GM08714 (cell line): ENCODE measurements around the gene GALR3.
"Not testable (repeated sequence)": the region's sequence is repeated elsewhere in the genome, so short reads cannot be mapped to it uniquely, and the experiment has no call there.

Experiments used
- H3K4me3 ChIP-seq: fragments of 200-500 bp; sonication (Bioruptor generic); 2 replicates; pipeline ENCODE4 v1.5.1; 2014; ENCODE audit warnings: mild to moderate bottlenecking, low read length, inconsistent platforms
- ZNF274 ChIP-seq: IDR thresholded peaks from 2 replicates; pipeline ENCODE4 v1.6.1; 2012; ENCODE audit warnings: mild to moderate bottlenecking, low read depth, low read length

Gene GALR3

DNA sequence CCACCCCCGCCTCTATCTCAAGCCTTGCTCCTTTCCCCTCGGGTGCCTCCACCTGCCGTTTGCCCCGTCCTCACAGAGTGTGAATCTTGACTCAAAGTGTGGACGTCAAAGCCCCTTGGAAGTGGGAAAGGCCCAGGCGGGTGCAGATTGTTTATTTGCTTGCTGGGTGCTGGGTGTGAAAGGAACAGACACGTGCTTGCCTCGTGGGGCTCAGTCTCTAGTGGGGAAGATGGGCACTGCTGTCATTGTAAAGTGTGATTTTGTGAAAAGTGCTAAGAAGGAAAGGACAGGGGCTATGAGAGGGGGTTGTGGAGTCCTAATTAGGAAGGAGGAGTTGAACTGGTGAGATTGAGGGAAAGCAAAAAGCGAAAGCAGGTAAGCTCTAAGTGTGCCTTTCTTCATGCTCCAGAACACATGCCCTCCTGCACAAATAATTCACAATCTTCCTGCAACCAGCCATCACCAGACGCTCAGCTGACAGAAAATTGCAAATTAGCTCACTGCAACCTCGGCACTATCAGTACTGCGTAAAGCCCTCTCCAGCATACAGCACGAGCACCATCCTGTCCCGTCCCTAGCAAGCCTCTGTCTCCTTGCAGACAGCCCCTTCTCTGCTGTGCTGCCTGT is 25.2 kb upstream of the GALR3 start:
- no peak for TF ChIP-seq ZNF274
- no peak overlapping the region for H3K4me3 ChIP-seq

DNA sequence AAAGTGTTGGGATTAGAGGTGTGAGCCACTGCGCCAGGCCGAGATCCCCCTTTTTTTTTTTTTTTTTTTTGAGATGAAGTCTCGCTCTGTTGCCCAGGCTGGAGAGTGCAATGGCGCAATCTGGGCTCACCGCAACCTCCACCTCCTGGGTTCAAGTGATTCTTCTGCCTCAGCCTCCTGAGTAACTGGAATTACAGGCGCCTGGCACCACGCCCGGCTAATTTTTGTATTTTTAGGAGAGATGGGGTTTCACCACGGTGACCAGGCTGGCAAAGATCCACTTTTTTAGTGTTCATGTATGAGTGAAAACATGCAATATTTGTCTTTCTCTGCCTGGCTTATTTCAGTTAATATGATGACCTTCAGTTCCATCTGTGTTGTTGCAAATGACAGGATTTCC is 23.2 kb upstream of the GALR3 start:
- H3K4me3 ChIP-seq = not testable (repeated sequence)

DNA sequence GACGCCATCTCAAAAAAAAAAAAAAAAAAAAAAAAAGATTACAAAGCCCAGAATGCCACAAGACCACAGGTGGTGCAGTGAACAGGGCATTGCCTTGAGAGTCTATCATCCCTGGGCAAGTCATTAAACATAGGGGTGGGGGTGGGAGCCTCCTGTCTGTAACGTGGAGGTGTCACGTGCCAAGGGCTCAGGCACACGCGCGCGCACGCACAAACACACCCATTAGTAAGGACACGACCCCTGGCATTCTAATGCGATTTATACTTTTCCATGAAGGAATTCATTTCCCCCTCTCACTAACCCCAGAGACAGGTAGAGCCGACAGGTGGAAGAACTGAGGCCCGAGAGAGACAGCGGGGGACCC is 21.3 kb upstream of the GALR3 start:
- peak overlapping the region; percentile 34; the same call in 1 of the 2 replicates for H3K4me3 ChIP-seq
- TF ChIP-seq ZNF274 = no peak

DNA sequence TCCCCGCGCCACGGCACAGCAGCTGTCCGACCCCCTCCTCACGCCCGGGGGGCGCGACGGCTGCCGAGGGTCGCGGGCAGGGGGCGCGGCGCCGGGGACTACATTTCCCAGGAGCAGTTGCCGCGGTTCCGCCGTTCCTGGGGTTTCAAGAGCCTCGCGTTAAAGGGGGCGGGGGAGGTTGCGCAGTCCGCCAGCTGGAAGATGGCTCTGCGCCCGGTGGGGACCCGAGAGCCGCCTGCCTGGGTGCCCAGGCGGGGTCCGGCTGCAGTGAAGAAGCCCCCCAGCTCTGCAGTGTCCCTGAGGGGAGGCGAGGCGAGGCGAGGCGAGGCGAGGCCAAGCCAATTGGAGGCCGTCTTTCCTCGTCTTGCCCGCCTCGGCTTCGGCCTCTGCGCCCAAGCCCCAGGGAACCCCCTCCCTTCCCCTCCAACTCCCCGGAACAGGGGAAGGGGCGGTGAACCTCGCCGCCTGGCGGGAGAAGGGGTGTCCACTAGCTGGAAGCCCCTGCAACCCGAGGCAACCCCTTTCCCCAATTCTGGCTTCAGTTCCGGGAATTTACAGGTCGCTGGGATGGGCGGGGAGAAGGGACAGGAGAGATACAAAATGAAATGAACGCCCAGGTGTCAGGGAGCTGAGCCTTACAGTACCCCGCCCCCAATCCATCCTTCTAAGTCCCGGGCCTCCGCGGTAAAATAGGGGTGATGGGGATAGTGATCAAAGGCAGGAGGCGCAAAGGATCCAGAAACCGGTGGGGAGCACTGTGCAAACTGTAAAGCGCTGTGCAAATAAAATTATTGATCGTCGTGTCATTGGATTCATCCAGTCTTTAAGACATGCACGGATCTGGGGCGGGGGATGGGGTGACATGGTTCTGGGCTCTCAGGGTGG is 20.6 kb upstream of the GALR3 start:
- no peak for TF ChIP-seq ZNF274
- H3K4me3 ChIP-seq = peak overlapping the region; percentile 34; the same call in 1 of the 2 replicates

DNA sequence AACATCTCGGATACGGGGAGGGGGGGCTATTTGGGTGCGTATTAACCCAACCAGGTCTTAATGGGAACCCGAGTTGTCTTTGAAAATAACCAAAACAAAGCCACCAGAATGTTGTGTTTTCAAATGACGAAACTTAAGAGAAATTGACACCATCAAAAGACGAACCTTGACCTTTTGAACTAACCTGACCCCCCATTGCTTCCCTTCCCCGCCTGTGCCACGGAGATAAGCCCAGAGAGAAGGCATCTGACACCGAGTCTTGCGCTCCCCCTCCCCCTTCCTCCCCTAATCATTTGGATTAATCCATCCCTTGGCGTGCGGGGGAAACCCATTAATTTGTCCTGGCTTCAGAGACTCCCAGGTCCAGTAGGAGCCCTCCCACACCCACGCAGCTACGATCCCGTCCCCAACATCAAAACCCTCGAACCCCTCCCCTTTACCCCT is 20.0 kb upstream of the GALR3 start:
- H3K4me3 ChIP-seq = peak overlapping the region; percentile 34; the same call in 1 of the 2 replicates
- no peak for TF ChIP-seq ZNF274

DNA sequence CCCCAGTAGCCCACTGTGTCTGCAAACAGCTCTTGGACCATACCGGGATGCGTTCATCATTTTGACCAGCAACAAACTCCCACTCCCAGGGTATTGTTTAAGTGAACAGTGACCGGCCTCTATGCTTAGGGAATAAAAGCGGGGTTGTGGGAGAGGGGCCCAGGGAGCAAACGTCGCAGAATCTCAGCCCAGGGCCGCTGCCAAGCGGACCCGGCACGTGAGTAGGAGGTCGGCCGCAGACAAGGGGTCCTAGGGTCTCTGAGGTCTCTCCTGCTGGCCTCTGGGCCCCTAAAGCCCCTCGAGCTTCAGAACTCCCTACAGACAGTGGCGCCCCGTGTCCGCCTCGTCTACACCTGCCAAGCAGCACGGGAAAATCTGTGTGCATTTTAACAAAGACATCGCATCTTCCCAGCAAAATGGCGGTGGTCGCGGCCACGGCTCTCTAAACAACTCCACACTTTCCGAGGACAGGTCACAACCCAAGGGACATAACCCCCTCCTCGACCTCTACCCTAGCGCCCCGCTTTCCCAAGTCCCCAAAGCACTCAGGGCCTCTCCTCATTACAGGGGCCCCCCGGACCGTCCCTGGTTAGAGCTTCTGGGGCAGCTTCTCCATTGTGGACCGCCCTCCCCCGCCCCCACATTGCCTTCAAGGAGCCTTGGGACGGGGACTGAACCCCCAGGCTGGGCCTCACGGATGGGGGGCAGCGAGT is 19.4 kb upstream of the GALR3 start:
- no peak overlapping the region for H3K4me3 ChIP-seq
- TF ChIP-seq ZNF274 = no peak

DNA sequence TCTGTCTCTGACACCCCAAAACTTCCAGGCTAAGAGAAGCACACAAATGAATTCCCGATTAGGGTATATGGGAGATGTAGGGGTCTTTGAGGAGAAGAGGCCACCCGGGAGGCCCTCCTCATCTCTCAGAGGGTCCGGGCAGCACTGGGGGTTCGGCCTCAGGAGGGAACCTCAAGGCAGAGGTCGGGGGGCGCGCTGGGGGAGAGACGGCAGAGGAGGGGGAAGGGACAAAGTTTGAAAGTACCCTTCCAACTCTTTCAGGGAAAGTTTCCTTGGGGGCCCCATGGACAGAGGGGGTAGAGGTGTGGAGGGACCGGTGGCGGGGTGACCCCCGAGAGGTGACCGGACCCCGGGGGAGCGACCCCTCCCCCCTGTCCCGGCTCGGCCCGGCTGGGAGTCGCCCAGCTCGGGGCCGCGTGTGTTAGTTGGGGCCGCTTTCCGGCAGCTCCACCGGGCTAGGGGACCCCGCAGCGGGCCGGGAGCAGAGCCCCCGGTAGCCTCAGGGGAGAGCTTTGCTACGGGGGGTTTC is 18.8 kb upstream of the GALR3 start:
- TF ChIP-seq ZNF274 = no peak
- H3K4me3 ChIP-seq = peak overlapping the region; percentile 41; the same call in 1 of the 2 replicates

DNA sequence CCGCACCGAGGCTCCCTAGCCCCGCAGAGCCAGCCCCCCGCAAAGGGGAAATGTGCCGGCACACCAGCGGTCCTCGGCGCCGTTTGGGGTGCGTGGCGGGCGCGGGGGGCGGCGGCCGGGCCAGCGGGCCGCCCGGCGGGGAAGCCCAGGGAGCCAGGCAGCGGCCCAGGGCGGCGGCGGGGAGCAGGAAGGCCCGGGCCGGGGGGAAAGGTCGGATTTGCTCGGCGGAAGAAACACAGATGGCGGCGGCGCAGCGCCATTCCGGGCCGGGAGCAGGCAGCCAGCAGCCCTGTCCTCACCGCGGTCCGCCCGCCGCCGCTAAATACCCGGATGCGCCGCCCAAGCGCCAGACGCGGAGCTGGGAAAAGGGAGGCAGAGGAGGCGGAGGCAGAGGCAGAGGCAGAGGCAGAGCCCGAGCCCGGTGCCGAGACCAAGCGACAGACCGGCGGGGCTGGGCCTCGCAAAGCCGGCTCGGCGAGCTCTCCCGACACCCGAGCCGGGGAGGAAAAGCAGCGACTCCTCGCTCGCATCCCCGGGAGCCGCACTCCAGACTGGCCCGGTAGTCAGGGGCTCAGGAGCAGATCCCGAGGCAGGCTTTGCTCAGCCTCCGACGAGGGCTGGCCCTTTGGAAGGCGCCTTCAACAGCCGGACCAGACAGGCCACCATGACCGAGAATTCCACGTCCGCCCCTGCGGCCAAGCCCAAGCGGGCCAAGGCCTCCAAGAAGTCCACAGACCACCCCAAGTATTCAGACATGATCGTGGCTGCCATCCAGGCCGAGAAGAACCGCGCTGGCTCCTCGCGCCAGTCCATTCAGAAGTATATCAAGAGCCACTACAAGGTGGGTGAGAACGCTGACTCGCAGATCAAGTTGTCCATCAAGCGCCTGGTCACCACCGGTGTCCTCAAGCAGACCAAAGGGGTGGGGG is 18.0 kb upstream of the GALR3 start:
- no peak for TF ChIP-seq ZNF274
- peak overlapping the region; percentile 41; the same call in 1 of the 2 replicates for H3K4me3 ChIP-seq

DNA sequence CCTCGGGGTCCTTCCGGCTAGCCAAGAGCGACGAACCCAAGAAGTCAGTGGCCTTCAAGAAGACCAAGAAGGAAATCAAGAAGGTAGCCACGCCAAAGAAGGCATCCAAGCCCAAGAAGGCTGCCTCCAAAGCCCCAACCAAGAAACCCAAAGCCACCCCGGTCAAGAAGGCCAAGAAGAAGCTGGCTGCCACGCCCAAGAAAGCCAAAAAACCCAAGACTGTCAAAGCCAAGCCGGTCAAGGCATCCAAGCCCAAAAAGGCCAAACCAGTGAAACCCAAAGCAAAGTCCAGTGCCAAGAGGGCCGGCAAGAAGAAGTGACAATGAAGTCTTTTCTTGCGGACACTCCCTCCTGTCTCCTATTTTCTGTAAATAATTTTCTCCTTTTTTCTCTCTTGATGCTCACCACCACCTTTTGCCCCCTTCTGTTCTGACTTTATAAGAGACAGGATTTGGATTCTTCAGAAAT is 17.3 kb upstream of the GALR3 start:
- no peak for TF ChIP-seq ZNF274
- no peak overlapping the region for H3K4me3 ChIP-seq

DNA sequence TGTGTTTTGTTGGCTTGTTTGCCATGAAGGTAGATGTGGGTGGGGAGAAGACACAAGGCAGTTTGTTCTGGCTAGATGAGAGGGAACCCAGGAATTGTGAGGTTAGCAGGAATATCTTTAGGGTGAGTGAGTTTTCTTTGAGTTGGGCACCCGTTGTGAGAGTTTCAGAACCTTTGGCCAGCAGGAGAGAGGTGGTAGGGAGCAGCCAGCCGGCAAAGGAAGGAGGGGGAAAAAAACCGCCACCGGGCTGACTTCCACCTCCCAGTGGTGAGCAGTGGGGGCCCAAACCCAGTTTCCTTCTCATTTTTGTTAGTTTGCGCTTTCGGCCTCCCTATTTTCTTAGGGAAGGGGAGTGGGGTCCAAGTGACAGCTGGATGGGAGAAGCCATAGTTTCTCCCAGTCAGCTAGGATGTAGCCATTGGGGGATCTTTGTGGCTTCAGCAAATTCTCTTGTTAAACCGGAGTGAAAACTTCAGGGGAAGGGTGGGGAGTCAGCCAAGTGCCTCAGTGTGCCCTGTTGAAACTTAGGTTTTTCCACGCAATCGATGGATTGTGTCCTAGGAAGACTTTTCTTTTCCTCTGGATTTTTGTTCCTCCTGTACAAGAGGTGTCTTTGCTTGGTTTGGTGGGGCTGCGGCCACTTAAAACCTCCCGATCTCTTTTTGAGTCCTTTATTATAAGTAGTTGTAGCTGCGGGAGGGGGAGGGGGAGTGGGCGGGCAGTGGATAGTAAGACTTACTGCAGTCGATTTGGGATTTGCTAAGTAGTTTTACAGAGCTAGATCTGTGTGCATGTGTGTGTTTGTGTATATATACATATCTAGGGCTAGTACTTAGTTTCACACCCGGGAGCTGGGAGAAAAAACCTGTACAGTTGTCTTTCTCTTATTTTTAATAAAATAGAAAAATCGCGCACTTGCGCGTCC is 16.5 kb upstream of the GALR3 start:
- peak overlapping the region; percentile 56; the same call in 1 of the 2 replicates for H3K4me3 ChIP-seq
- no peak for TF ChIP-seq ZNF274

DNA sequence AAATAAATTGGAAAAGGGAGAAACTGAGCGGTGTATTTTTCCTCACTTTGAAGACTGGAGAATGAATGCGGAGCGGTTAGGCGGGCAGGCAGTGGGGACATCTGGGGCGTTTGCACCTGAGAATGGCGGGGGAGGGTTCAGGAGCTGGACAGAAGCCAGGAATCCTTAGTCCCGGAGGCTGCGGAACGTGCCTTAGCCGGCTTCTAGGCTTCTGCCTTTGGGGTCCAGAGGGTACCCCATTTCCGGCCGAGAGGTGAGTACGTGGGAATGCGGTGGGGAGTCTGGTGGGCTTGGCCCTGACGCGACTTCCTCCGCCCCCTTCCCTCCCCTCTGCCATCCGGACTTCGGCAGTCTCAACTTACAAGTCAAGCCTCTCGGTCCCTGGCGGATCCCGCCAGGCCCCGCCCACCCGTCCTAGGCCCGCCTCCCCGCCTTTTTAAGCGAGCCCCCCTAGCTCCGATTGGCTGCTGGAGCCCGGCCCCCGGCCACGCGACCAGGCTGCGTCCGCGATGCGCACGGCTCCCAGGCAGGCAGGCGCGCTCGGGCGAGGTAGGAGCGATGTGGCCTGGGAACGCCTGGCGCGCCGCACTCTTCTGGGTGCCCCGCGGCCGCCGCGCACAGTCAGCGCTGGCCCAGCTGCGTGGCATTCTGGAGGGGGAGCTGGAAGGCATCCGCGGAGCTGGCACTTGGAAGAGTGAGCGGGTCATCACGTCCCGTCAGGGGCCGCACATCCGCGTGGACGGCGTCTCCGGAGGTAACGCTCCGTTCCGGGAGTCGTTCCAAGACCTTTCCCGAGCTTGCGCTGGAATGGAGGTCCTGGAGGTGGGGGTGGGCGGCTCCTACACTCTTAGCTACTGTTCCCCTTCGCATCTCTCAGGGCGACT is 15.5 kb upstream of the GALR3 start, which contains the start of gene GCAT:
TSS of gene GCAT (plus strand) at position 525 of the 884 bp plus-strand sequence. CDS start at position 559, 34 bp downstream.
- peak within 1 kb of the TSS; percentile 60 for H3K4me3 ChIP-seq
- no peak for TF ChIP-seq ZNF274
